DOHH2 (cell line): Measurements from ENCODE around the gene INPP4A.
A peak's percentile ranks its signal among the peaks of the same experiment; 100 is the strongest.

Experiments
- H3F3A ChIP-seq: fragments of 200-600 bp; sonication (generic), shearing (Covaris generic); 2 replicates; pipeline ENCODE4 v1.6.0; 2016; ENCODE audit warnings: antibody characterized with exemption, mild to moderate bottlenecking; ENCODE audit not compliant: control insufficient read depth, insufficient read depth
- H3K27ac ChIP-seq: fragments of 200-600 bp; sonication (generic); 2 replicates; pipeline ENCODE4 v1.5.1; 2014; ENCODE audit warnings: low read depth, mild to moderate bottlenecking, low read length, moderate library complexity
- H3K27me3 ChIP-seq: fragments of 200-600 bp; sonication (generic); 2 replicates; pipeline ENCODE4 v1.6.1; 2014; ENCODE audit warnings: mild to moderate bottlenecking, low read length, mixed read lengths; ENCODE audit not compliant: control insufficient read depth
- H3K36me3 ChIP-seq: fragments of 200-600 bp; sonication (generic); 2 replicates; pipeline ENCODE4 v1.6.1; 2014; ENCODE audit warnings: mild to moderate bottlenecking, low read length, moderate library complexity, mixed read lengths; ENCODE audit not compliant: control insufficient read depth
- H3K4me1 ChIP-seq: fragments of 200-600 bp; sonication (generic); 2 replicates; pipeline ENCODE4 v1.6.1; 2014; ENCODE audit warnings: mild to moderate bottlenecking, low read length, mixed read lengths; ENCODE audit not compliant: control insufficient read depth
- H3K4me2 ChIP-seq: fragments of 200-600 bp; sonication (generic); 2 replicates; pipeline ENCODE4 v1.6.0; 2014; ENCODE audit warnings: mild to moderate bottlenecking, low read length, moderate library complexity
- H3K4me3 ChIP-seq: fragments of 200-600 bp; sonication (generic); 2 replicates; pipeline ENCODE4 v1.5.1; 2014; ENCODE audit warnings: mild to moderate bottlenecking, low read length, mixed read lengths
- H3K79me2 ChIP-seq: fragments of 200-600 bp; sonication (generic); 2 replicates; pipeline ENCODE4 v1.6.1; 2014; ENCODE audit warnings: mild to moderate bottlenecking, low read length, mixed read lengths; ENCODE audit not compliant: control insufficient read depth
- H3K9me2 ChIP-seq: fragments of 200-600 bp; sonication (generic); replicated peaks from 2 replicates; pipeline ENCODE4 v1.6.1; 2014; ENCODE audit warnings: mild to moderate bottlenecking, low read length, mixed read lengths; ENCODE audit not compliant: control insufficient read depth
- H3K9me3 ChIP-seq: fragments of 200-600 bp; sonication (generic); 2 replicates; pipeline ENCODE4 v1.6.1; 2014; ENCODE audit warnings: antibody characterized with exemption, low read length, mixed read lengths; ENCODE audit not compliant: control insufficient read depth, insufficient read depth
- H4K20me1 ChIP-seq: fragments of 200-600 bp; sonication (generic); 2 replicates; pipeline ENCODE4 v1.6.0; 2014; ENCODE audit warnings: low read depth, mild to moderate bottlenecking, antibody characterized with exemption, low read length, moderate library complexity; ENCODE audit not compliant: control insufficient read depth, insufficient read depth
- EZH2phosphoT487 ChIP-seq: fragments of 200-600 bp; sonication (generic); IDR thresholded peaks from 2 replicates; pipeline ENCODE4 v1.6.1; 2017; ENCODE audit warnings: borderline replicate concordance, mild to moderate bottlenecking, antibody characterized with exemption, low read length, moderate library complexity, mixed read lengths
- TF ChIP-seq, protein P1 (sequence below): fragments of 200-600 bp; sonication (generic); IDR thresholded peaks from one replicate; pipeline ENCODE4 v1.5.1; 2014; ENCODE audit warnings: antibody characterized with exemption, mild to moderate bottlenecking, low read depth, low read length; ENCODE audit not compliant: poor library complexity, severe bottlenecking

INPP4A gene

DNA sequence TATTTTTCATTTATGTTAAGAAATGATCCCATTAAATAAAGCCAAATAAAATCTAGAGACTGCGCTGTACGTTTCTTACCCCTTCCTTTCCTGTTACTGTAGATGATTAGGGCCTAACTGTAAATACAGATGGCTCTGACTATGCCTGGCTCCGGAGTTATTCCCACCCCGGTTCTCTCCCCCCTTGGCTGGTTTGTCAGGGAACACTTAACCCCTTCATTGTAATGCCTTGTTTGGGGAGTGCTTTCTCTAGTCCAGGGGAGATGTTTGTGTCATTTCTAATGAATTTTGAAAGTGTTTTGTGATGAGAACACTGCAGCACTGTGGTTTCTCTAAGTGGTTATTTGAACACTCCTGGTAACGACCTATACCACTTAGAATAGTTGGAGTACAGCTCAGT is 172.5 kb downstream of the INPP4A start:
- Histone ChIP-seq H3K9me3 (no peaks in the 10 kb centered on the region), H3K27ac (no peak overlapping the region), H3K4me3 (no peak overlapping the region), H3K9me2 (no peaks in the 10 kb centered on the region), H3K79me2 (no peaks in the 10 kb centered on the region), H3K4me2 (no peak overlapping the region), H3K36me3 (peaks cover 54% of the 10 kb centered on the region), H3K27me3 (no peaks in the 10 kb centered on the region), H3K4me1 (peaks cover 5% of the 10 kb centered on the region), H4K20me1 (no peaks in the 10 kb centered on the region), H3F3A (peaks cover 6% of the 10 kb centered on the region)
- TF ChIP-seq EZH2phosphoT487, result no peak
- TF ChIP-seq, protein P1, sequence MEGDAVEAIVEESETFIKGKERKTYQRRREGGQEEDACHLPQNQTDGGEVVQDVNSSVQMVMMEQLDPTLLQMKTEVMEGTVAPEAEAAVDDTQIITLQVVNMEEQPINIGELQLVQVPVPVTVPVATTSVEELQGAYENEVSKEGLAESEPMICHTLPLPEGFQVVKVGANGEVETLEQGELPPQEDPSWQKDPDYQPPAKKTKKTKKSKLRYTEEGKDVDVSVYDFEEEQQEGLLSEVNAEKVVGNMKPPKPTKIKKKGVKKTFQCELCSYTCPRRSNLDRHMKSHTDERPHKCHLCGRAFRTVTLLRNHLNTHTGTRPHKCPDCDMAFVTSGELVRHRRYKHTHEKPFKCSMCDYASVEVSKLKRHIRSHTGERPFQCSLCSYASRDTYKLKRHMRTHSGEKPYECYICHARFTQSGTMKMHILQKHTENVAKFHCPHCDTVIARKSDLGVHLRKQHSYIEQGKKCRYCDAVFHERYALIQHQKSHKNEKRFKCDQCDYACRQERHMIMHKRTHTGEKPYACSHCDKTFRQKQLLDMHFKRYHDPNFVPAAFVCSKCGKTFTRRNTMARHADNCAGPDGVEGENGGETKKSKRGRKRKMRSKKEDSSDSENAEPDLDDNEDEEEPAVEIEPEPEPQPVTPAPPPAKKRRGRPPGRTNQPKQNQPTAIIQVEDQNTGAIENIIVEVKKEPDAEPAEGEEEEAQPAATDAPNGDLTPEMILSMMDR, result no peak

DNA sequence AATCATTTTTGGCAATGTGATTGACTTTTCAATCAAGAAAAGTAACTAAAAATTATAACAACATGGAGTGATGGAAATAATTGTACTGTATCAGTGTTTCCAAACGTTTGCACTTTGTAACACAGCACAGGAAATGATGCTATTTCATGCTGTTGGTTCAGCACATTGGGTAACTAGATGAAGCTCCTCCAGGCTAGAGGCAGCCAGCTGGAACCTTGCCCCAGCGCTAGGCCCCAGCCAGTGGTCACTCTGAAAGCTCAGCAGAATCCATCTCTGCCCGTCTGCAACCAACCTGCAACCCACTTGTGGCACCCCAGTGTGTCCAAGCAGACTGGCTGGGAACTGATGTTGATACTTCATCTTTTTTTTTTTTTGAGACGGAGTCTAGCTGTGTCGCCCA is 179.0 kb downstream of the INPP4A start:
- Histone ChIP-seq H3K4me3 (peak overlapping the region; percentile 36), H3K9me3 (no peaks in the 10 kb centered on the region), H3K27ac (0 out of 2 replicates have a peak overlapping the region, but pooled peaks have one; percentile 3), H3K79me2 (no peaks in the 10 kb centered on the region), H4K20me1 (no peaks in the 10 kb centered on the region), H3K4me2 (peak overlapping the region; percentile 36), H3K27me3 (no peaks in the 10 kb centered on the region), H3F3A (peaks cover 6% of the 10 kb centered on the region), H3K9me2 (no peaks in the 10 kb centered on the region), H3K36me3 (no peaks in the 10 kb centered on the region), H3K4me1 (peaks cover 24% of the 10 kb centered on the region)
- TF ChIP-seq, protein P1, result no peak
- no peak for TF ChIP-seq EZH2phosphoT487

DNA sequence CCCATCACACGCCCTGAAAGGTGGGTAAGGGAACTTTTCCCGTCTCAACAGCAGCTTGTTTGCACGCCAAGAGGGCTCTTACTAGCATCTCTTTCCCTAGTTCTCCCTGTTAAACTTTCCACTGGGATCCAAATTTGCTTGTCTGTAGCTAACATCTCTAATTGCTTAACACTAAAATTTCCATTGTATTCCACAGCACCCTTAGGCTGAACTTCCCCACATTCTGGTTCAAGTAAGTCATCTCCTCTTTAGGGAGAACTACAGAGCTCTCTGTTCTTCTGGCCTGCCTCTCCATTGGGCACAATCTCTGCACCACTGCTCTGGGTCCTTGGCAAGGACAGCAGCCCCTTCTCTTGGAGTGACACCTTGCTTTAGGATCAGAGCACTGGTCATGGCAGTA is 187.7 kb downstream of the INPP4A start:
- Histone ChIP-seq H3K4me3 (no peak overlapping the region), H3K4me2 (no peak overlapping the region), H3K9me3 (no peaks in the 10 kb centered on the region), H3K79me2 (no peaks in the 10 kb centered on the region), H3F3A (no peaks in the 10 kb centered on the region), H3K27ac (no peak overlapping the region), H4K20me1 (no peaks in the 10 kb centered on the region), H3K27me3 (no peaks in the 10 kb centered on the region), H3K9me2 (no peaks in the 10 kb centered on the region), H3K36me3 (no peaks in the 10 kb centered on the region), H3K4me1 (no peaks in the 10 kb centered on the region)
- no peak for TF ChIP-seq EZH2phosphoT487
- TF ChIP-seq, protein P1, result no peak
